Measurements from ENCODE around the gene DRD2.

DNA sequence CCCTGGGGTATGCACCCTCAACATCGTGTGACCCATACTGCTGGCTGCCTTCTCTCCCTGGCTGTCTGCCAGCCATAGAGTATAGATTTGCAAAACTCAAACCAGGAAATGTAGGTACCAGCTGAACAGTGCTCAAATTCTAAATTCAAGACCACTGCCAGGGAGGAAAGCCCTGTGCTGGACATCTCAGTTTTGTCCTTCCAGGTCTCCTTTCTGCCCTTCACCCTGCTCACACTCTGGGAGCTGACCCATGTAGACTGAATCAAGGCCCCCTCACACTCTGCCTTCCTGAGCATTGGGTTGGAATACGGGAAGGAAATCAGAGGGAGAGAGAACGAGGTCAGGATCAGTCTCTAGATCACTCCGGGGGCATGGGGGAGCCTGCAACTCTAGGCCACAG lies 12.4 kb upstream of the DRD2 start:
- no peak for TF ChIP-seq EZH2 (IDR thresholded peaks at IDR 0.05; ENCODE audit: borderline replicate concordance, low read depth, low read length, severe bottlenecking)
- TF ChIP-seq, protein P1, sequence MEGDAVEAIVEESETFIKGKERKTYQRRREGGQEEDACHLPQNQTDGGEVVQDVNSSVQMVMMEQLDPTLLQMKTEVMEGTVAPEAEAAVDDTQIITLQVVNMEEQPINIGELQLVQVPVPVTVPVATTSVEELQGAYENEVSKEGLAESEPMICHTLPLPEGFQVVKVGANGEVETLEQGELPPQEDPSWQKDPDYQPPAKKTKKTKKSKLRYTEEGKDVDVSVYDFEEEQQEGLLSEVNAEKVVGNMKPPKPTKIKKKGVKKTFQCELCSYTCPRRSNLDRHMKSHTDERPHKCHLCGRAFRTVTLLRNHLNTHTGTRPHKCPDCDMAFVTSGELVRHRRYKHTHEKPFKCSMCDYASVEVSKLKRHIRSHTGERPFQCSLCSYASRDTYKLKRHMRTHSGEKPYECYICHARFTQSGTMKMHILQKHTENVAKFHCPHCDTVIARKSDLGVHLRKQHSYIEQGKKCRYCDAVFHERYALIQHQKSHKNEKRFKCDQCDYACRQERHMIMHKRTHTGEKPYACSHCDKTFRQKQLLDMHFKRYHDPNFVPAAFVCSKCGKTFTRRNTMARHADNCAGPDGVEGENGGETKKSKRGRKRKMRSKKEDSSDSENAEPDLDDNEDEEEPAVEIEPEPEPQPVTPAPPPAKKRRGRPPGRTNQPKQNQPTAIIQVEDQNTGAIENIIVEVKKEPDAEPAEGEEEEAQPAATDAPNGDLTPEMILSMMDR (IDR thresholded peaks at IDR 0.05; ENCODE audit: borderline replicate concordance, extremely low read depth, low read length, poor library complexity, severe bottlenecking): no peak

All from DND-41 (cell line).